ENCODE results near the gene TXNRD3.

DNA sequence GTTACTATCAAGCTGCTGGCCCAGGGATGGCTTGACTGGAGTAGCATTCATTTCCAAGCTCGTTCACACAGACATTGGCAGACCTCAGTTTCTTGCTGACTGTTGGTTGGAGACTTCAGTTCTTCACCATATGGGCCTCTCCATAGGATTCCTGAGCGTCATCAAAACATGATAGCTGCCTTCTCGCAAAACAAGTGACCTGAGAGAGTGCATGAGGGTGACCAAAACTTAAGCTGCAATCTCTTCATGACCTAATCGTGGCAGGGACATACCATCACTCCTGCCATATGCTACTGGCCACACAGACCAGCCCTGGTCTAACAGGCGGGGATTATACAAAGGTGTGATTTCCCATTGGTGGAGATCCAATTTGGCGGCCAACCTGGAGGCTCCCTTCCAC is 50.2 kb downstream of the TXNRD3 start:
- TF ChIP-seq, protein P1, sequence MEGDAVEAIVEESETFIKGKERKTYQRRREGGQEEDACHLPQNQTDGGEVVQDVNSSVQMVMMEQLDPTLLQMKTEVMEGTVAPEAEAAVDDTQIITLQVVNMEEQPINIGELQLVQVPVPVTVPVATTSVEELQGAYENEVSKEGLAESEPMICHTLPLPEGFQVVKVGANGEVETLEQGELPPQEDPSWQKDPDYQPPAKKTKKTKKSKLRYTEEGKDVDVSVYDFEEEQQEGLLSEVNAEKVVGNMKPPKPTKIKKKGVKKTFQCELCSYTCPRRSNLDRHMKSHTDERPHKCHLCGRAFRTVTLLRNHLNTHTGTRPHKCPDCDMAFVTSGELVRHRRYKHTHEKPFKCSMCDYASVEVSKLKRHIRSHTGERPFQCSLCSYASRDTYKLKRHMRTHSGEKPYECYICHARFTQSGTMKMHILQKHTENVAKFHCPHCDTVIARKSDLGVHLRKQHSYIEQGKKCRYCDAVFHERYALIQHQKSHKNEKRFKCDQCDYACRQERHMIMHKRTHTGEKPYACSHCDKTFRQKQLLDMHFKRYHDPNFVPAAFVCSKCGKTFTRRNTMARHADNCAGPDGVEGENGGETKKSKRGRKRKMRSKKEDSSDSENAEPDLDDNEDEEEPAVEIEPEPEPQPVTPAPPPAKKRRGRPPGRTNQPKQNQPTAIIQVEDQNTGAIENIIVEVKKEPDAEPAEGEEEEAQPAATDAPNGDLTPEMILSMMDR (IDR thresholded peaks at IDR 0.05): no peak
- TF ChIP-seq HMGA2 (CRISPR knock-in tag; IDR thresholded peaks at IDR 0.05) (no peak), ZNF121 (CRISPR knock-in tag; IDR thresholded peaks at IDR 0.05) (no peak), TEAD1 (CRISPR knock-in tag; IDR thresholded peaks at IDR 0.05) (no peak), IRF2 (CRISPR knock-in tag; IDR thresholded peaks at IDR 0.05; ENCODE audit: borderline replicate concordance, low read depth) (no peak), NR2C2 (CRISPR knock-in tag; IDR thresholded peaks at IDR 0.05) (no peak)
- TF ChIP-seq, protein P2, sequence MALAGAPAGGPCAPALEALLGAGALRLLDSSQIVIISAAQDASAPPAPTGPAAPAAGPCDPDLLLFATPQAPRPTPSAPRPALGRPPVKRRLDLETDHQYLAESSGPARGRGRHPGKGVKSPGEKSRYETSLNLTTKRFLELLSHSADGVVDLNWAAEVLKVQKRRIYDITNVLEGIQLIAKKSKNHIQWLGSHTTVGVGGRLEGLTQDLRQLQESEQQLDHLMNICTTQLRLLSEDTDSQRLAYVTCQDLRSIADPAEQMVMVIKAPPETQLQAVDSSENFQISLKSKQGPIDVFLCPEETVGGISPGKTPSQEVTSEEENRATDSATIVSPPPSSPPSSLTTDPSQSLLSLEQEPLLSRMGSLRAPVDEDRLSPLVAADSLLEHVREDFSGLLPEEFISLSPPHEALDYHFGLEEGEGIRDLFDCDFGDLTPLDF (CRISPR knock-in tag; IDR thresholded peaks at IDR 0.05): no peak
- TF ChIP-seq, protein P3, sequence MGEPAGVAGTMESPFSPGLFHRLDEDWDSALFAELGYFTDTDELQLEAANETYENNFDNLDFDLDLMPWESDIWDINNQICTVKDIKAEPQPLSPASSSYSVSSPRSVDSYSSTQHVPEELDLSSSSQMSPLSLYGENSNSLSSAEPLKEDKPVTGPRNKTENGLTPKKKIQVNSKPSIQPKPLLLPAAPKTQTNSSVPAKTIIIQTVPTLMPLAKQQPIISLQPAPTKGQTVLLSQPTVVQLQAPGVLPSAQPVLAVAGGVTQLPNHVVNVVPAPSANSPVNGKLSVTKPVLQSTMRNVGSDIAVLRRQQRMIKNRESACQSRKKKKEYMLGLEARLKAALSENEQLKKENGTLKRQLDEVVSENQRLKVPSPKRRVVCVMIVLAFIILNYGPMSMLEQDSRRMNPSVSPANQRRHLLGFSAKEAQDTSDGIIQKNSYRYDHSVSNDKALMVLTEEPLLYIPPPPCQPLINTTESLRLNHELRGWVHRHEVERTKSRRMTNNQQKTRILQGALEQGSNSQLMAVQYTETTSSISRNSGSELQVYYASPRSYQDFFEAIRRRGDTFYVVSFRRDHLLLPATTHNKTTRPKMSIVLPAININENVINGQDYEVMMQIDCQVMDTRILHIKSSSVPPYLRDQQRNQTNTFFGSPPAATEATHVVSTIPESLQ (CRISPR knock-in tag; IDR thresholded peaks at IDR 0.05): no peak

All from WTC11 (cell line).